HG03175 (cell line): ENCODE measurements around the gene CSK.

ENCODE experiments used
- ATAC-seq: cut with Tn5 transposase; IDR thresholded peaks from one replicate; pipeline ENCODE4 v1.9.1; 2021; ENCODE audit warnings: mild to moderate bottlenecking, moderate library complexity; ENCODE audit not compliant: unreplicated experiment

Gene CSK

GRCh38 chr15:74840851-74841775 lies 59.2 kb downstream of the CSK start:
- no peak for ATAC-seq

- ATAC-seq: no peak
Observed at GRCh38 chr15:74841891-74842373, 60.1 kb downstream of the CSK start.

GRCh38 chr15:74842581-74843444 lies 60.9 kb downstream of the CSK start, which contains the start of gene ULK3:
Gene ULK3 (minus strand): TSS chr15:74843156. CDS start chr15:74843105, 51 bp downstream.
- ATAC-seq: peak; percentile 87

- ATAC-seq: no peak
Observed at GRCh38 chr15:74843445-74843828, 61.6 kb downstream of the CSK start.

- ATAC-seq: no peak
Observed at GRCh38 chr15:74843891-74844299, 62.0 kb downstream of the CSK start.

GRCh38 chr15:74844319-74845207 lies 62.7 kb downstream of the CSK start:
- no peak for ATAC-seq

- no peak for ATAC-seq
Observed at GRCh38 chr15:74845208-74845568, 63.3 kb downstream of the CSK start.

- no peak for ATAC-seq
Observed at GRCh38 chr15:74845581-74845980, 63.7 kb downstream of the CSK start.

GRCh38 chr15:74847432-74847831 lies 65.6 kb downstream of the CSK start:
- ATAC-seq: no peak

- ATAC-seq: no peak
Observed at GRCh38 chr15:74850393-74850792, 68.5 kb downstream of the CSK start.

- ATAC-seq: no peak
Observed at GRCh38 chr15:74851960-74852359, 70.1 kb downstream of the CSK start.
